IPS DF 4.7 (cell line): ENCODE measurements around the gene ABCB9.
"Not testable (repeated sequence)": the region's sequence is repeated elsewhere in the genome, so short reads cannot be mapped to it uniquely, and the experiment has no call there.

ENCODE experiments used
- DNase-seq: peaks from one replicate; pipeline ENCODE4 v3.0.0-alpha.2; 2013; ENCODE audit warnings: low spot score; ENCODE audit errors: extremely low read depth

The ABCB9 gene

GRCh38 chr12:122941351-122941750, 24.9 kb downstream of the ABCB9 start:
- not testable (repeated sequence) for DNase-seq

- no peak for DNase-seq
These were observed 27.1 kb downstream of the ABCB9 start for GRCh38 chr12:122939125-122939524.

- DNase-seq: no peak
These were observed 28.6 kb downstream of the ABCB9 start for GRCh38 chr12:122937622-122938091.

GRCh38 chr12:122935318-122935717, 30.9 kb downstream of the ABCB9 start:
- DNase-seq: no peak

- DNase-seq: no peak
These were observed 31.5 kb downstream of the ABCB9 start for GRCh38 chr12:122934722-122935121.

GRCh38 chr12:122932207-122932606, 34.1 kb downstream of the ABCB9 start:
- no peak for DNase-seq

- no peak for DNase-seq
These were observed 36.5 kb downstream of the ABCB9 start for GRCh38 chr12:122929812-122930211.

GRCh38 chr12:122929148-122929538, 37.1 kb downstream of the ABCB9 start:
- no peak for DNase-seq

GRCh38 chr12:122928404-122929147, 37.7 kb downstream of the ABCB9 start:
- no peak for DNase-seq

GRCh38 chr12:122927756-122928403, 38.4 kb downstream of the ABCB9 start:
- DNase-seq: no peak

- DNase-seq: no peak
These were observed 44.3 kb downstream of the ABCB9 start for GRCh38 chr12:122921917-122922316.

GRCh38 chr12:122920687-122921086, 45.6 kb downstream of the ABCB9 start:
- DNase-seq: no peak

GRCh38 chr12:122918827-122919226, 47.4 kb downstream of the ABCB9 start:
- DNase-seq: no peak

GRCh38 chr12:122917507-122918121, 48.6 kb downstream of the ABCB9 start:
- DNase-seq: no peak

- no peak for DNase-seq
These were observed 56.6 kb downstream of the ABCB9 start for GRCh38 chr12:122909442-122910288.

GRCh38 chr12:122908915-122909314, 57.3 kb downstream of the ABCB9 start:
- no peak for DNase-seq

GRCh38 chr12:122905258-122905657, 61.0 kb downstream of the ABCB9 start:
- DNase-seq: not testable (repeated sequence)

- DNase-seq: no peak
These were observed 62.6 kb downstream of the ABCB9 start for GRCh38 chr12:122903693-122904034.

- DNase-seq: no peak
These were observed 63.2 kb downstream of the ABCB9 start for GRCh38 chr12:122902854-122903692.

- DNase-seq: no peak
These were observed 66.4 kb downstream of the ABCB9 start for GRCh38 chr12:122899887-122900286.

GRCh38 chr12:122896662-122897061, 69.6 kb downstream of the ABCB9 start:
- DNase-seq: no peak
